GM19372 (cell line): ENCODE data around the gene TCF21.
"Not testable (repeated sequence)": the region's sequence is repeated elsewhere in the genome, so short reads cannot be mapped to it uniquely, and the experiment has no call there.

ENCODE experiments used
- ATAC-seq: cut with Tn5 transposase; IDR thresholded peaks from one replicate; pipeline ENCODE4 v1.9.1; 2021; ENCODE audit warnings: mild to moderate bottlenecking, low read depth, moderate library complexity; ENCODE audit not compliant: unreplicated experiment

Gene TCF21

GRCh38 chr6:133919362-133919761 is 30.4 kb downstream of the TCF21 start:
- ATAC-seq = no peak

- ATAC-seq = no peak
These were observed 32.4 kb downstream of the TCF21 start for GRCh38 chr6:133921249-133921859.

- ATAC-seq = no peak
These were observed 35.2 kb downstream of the TCF21 start for GRCh38 chr6:133923938-133924593.

GRCh38 chr6:133931221-133931620 is 42.3 kb downstream of the TCF21 start:
- ATAC-seq = not testable (repeated sequence)

GRCh38 chr6:133936352-133936751 is 47.4 kb downstream of the TCF21 start:
- ATAC-seq = not testable (repeated sequence)

GRCh38 chr6:133937909-133938308 is 49.0 kb downstream of the TCF21 start:
- no peak for ATAC-seq

- ATAC-seq = no peak
These were observed 49.6 kb downstream of the TCF21 start for GRCh38 chr6:133938533-133938932.

- no peak for ATAC-seq
These were observed 51.1 kb downstream of the TCF21 start for GRCh38 chr6:133939778-133940667.
